Endometrial microvascular endothelial cells (primary cell): Measurements from ENCODE around the gene FAM241B. TPM values are rescaled to one million over a fixed set of nuclear protein-coding genes. Genes with fewer than 3 reads are reported as not detected.

Experiments used
- in situ Hi-C: cut with HindIII; loops from 2 replicates; pipeline ENCODE4 v1.10.0; 2017; ENCODE audit warnings: low sequenced_read_pairs, low pct_unique_long_range_greater_than_20kb; ENCODE audit errors: inconsistent ontology term
- total RNA-seq: library from RNA; depleted of rRNA; stranded (reverse); fragments of >200 nt; gene quantifications from one replicate; pipeline ENCODE4 v1.2.3, GENCODE V29; 2015; ENCODE audit errors: inconsistent ontology term

The FAM241B gene
- total RNA-seq = not detected

- in situ Hi-C loops = loop anchor here (25.0 kb wide), 1 partner anchor 93 kb away; no protein-coding TSS in a partner anchor
Measured at GRCh38 chr10:69629897-69630650, at the start of gene FAM241B. TSS of gene FAM241B (plus strand) at chr10:69630247. CDS start at chr10:69631744, 1,497 bp downstream.

- in situ Hi-C loops = no loop called here
Measured at GRCh38 chr10:69580435-69580834, 49.6 kb upstream of the FAM241B start.

GRCh38 chr10:69583106-69583505 is 46.9 kb upstream of the FAM241B start:
- in situ Hi-C loops = no loop called here

GRCh38 chr10:69584624-69585023 is 45.4 kb upstream of the FAM241B start:
- in situ Hi-C loops = no loop called here

- in situ Hi-C loops = no loop called here
Measured at GRCh38 chr10:69588358-69588757, 41.7 kb upstream of the FAM241B start.

- in situ Hi-C loops = no loop called here
Measured at GRCh38 chr10:69600761-69601330, 29.2 kb upstream of the FAM241B start.

GRCh38 chr10:69609077-69609476 is 21.0 kb upstream of the FAM241B start:
- in situ Hi-C loops = no loop called here

- in situ Hi-C loops = no loop called here
Measured at GRCh38 chr10:69612760-69613159, 17.3 kb upstream of the FAM241B start.

GRCh38 chr10:69614130-69614529 is 15.9 kb upstream of the FAM241B start:
- in situ Hi-C loops = no loop called here

GRCh38 chr10:69616358-69616757 is 13.7 kb upstream of the FAM241B start:
- in situ Hi-C loops = no loop called here

GRCh38 chr10:69618746-69619145 is 11.3 kb upstream of the FAM241B start:
- in situ Hi-C loops = no loop called here

- in situ Hi-C loops = no loop called here
Measured at GRCh38 chr10:69619626-69620025, 10.4 kb upstream of the FAM241B start.

GRCh38 chr10:69620625-69621024 is 9.4 kb upstream of the FAM241B start:
- in situ Hi-C loops = no loop called here

GRCh38 chr10:69624245-69624786 is 5.7 kb upstream of the FAM241B start:
- in situ Hi-C loops = no loop called here

GRCh38 chr10:69626826-69627225 is 3.2 kb upstream of the FAM241B start:
- in situ Hi-C loops = loop anchor here (25.0 kb wide), 1 partner anchor 90 kb away; no protein-coding TSS in a partner anchor

GRCh38 chr10:69628891-69629290 is 1.2 kb upstream of the FAM241B start:
- in situ Hi-C loops = loop anchor here (25.0 kb wide), 1 partner anchor 92 kb away; no protein-coding TSS in a partner anchor

GRCh38 chr10:69629519-69629896 is 539 bp upstream of the FAM241B start:
- in situ Hi-C loops = loop anchor here (25.0 kb wide), 1 partner anchor 92 kb away; no protein-coding TSS in a partner anchor

- in situ Hi-C loops = loop anchor here (25.0 kb wide), 1 partner anchor 94 kb away; no protein-coding TSS in a partner anchor
Measured at GRCh38 chr10:69630651-69631400, 779 bp downstream of the FAM241B start.

GRCh38 chr10:69631566-69631965 is 1.5 kb downstream of the FAM241B start:
- in situ Hi-C loops = loop anchor here (25.0 kb wide), 1 partner anchor 94 kb away; no protein-coding TSS in a partner anchor
